ENCODE measurements around the gene TMEM100.
"Not testable (repeated sequence)": the region's sequence is repeated elsewhere in the genome, so short reads cannot be mapped to it uniquely, and the experiment has no call there.

The TMEM100 gene

GRCh38 chr17:55677446-55677845 lies 45.2 kb downstream of the TMEM100 start:
- no peak overlapping the region for H3K4me3 ChIP-seq (ENCODE audit: low read depth, low read length)
- no peak for TF ChIP-seq CTCF (IDR thresholded peaks at IDR 0.05; ENCODE audit: low read depth, low read length, missing control alignments)
- H3K27ac ChIP-seq, result no peak overlapping the region
- in situ Hi-C loops (cut with HindIII; ENCODE audit: low pct_ligation_motif_present, low sequenced_read_pairs), result no loop called here
- DNase-seq, result no peak
- no peaks in the 10 kb centered on the region for H3K27me3 ChIP-seq (replicated peaks)
- no peaks in the 10 kb centered on the region for H3K36me3 ChIP-seq (replicated peaks)

- in situ Hi-C loops (cut with HindIII; ENCODE audit: low pct_ligation_motif_present, low sequenced_read_pairs), result no loop called here
- Histone ChIP-seq H3K27me3 (replicated peaks) (no peaks in the 10 kb centered on the region), H3K4me3 (ENCODE audit: low read depth, low read length) (no peak overlapping the region), H3K27ac (no peak overlapping the region), H3K36me3 (replicated peaks) (no peaks in the 10 kb centered on the region)
- DNase-seq, result no peak
- TF ChIP-seq CTCF (IDR thresholded peaks at IDR 0.05; ENCODE audit: low read depth, low read length, missing control alignments), result no peak
Measured at GRCh38 chr17:55676274-55676673, 46.4 kb downstream of the TMEM100 start.

- DNase-seq, result no peak
- no peak overlapping the region for H3K4me3 ChIP-seq (ENCODE audit: low read depth, low read length)
- H3K27me3 ChIP-seq (replicated peaks), result no peaks in the 10 kb centered on the region
- TF ChIP-seq CTCF (IDR thresholded peaks at IDR 0.05; ENCODE audit: low read depth, low read length, missing control alignments), result no peak
- H3K27ac ChIP-seq, result no peak overlapping the region
- in situ Hi-C loops (cut with HindIII; ENCODE audit: low pct_ligation_motif_present, low sequenced_read_pairs), result no loop called here
- no peaks in the 10 kb centered on the region for H3K36me3 ChIP-seq (replicated peaks)
Measured at GRCh38 chr17:55673743-55674506, 48.7 kb downstream of the TMEM100 start.

GRCh38 chr17:55672585-55673501 lies 49.8 kb downstream of the TMEM100 start:
- no peak overlapping the region for H3K27ac ChIP-seq
- no peak for TF ChIP-seq CTCF (IDR thresholded peaks at IDR 0.05; ENCODE audit: low read depth, low read length, missing control alignments)
- in situ Hi-C loops (cut with HindIII; ENCODE audit: low pct_ligation_motif_present, low sequenced_read_pairs), result no loop called here
- no peaks in the 10 kb centered on the region for H3K36me3 ChIP-seq (replicated peaks)
- H3K27me3 ChIP-seq (replicated peaks), result no peaks in the 10 kb centered on the region
- H3K4me3 ChIP-seq (ENCODE audit: low read depth, low read length), result no peak overlapping the region
- no peak for DNase-seq

GRCh38 chr17:55672010-55672409 lies 50.7 kb downstream of the TMEM100 start:
- H3K27me3 ChIP-seq (replicated peaks); H3K36me3 ChIP-seq (replicated peaks); H3K4me3 ChIP-seq (ENCODE audit: low read depth, low read length); in situ Hi-C loops (cut with HindIII; ENCODE audit: low pct_ligation_motif_present, low sequenced_read_pairs); H3K27ac ChIP-seq; DNase-seq: not testable (repeated sequence)

Measured in brain microvascular endothelial cell (primary cell).